Right lobe of liver (tissue), 6 donors: ENCODE data around the gene KIF23. TPM values are rescaled to one million over a fixed set of nuclear protein-coding genes. Genes with fewer than 3 reads are reported as not detected.

Experiments used
- ATAC-seq, 4 donors: fragments of 200-7000 bp; cut with Tn5 transposase; one replicate each; pipeline ENCODE4 v1.9.1; 2020; ENCODE audit warnings: mild to moderate bottlenecking in 4 of 4, moderate library complexity in 4 of 4
- DNase-seq, 3 donors: peaks; one replicate each; pipeline ENCODE4 v3.0.0-alpha.2; 2020
- H3K27ac ChIP-seq, 3 donors: fragments of 200-600 bp; one replicate each; pipeline ENCODE4 v1.8.0; 2022
- H3K27me3 ChIP-seq, 2 donors: fragments of 200-600 bp; one replicate each; pipeline ENCODE4 v1.8.0; 2022
- H3K36me3 ChIP-seq, 4 donors: fragments of 200-600 bp; sonication (generic) in 1 of 4; one replicate each; pipeline versions ENCODE4 v1.5.1 to v1.8.0; 2017 to 2022; ENCODE audit warnings: control low read depth in 1 of 4
- H3K4me1 ChIP-seq, 4 donors: fragments of 200-600 bp; sonication (generic) in 1 of 4; one replicate each; pipeline versions ENCODE4 v1.5.1 to v1.8.0; 2017 to 2022; ENCODE audit warnings: control low read depth in 1 of 4
- H3K4me3 ChIP-seq, 3 donors: fragments of 200-600 bp; one replicate each; pipeline ENCODE4 v1.8.0; 2022
- H3K9me3 ChIP-seq, 4 donors: fragments of 200-600 bp; sonication (generic) in 1 of 4; one replicate each; pipeline versions ENCODE4 v1.5.1 to v1.8.0; 2017 to 2022; ENCODE audit warnings: control low read depth in 1 of 4
- CTCF ChIP-seq, 4 donors: fragments of 200-600 bp in 3 of 4; fragments of 450-650 bp in 1 of 4; IDR thresholded peaks; one replicate each; pipeline versions ENCODE4 v1.5.1 to v1.8.0; 2016 to 2022; ENCODE audit warnings: antibody characterized with exemption in 4 of 4, mild to moderate bottlenecking in 2 of 4
- POLR2A ChIP-seq: fragments of 450-650 bp; IDR thresholded peaks from one replicate; pipeline ENCODE4 v1.6.1; 2017; ENCODE audit warnings: antibody characterized with exemption, mild to moderate bottlenecking
- WGBS: methylation state at CpG from one replicate; pipeline ENCODE4 v1.1.6; 2018; ENCODE audit warnings: low coverage, low lambda C conversion rate; ENCODE audit not compliant: insufficient coverage; ENCODE audit errors: missing lambda C conversion rate; 5-methylcytosine and 5-hydroxymethylcytosine counted together
- intact Hi-C, 2 donors: fragments of 100-400 bp; cut with DNase I; formaldehyde crosslinking; loops; one replicate each; pipeline versions ENCODE4 v1.11.2 to v1.14.1; 2022
- total RNA-seq, 6 experiments: library from RNA; depleted of rRNA in 2 of 6; stranded (reverse); fragments of >200 nt in 2 of 6; fragmentation: NEBNext Ultra II Directional in 3 of 6; extraction: Animal tissue kit (Norgen Biotek cat#: 25700) in 3 of 6; gene quantifications; one replicate each; pipeline versions ENCODE4 v1.1.0 to v1.2.4, GENCODE V29; 2016 to 2023
- donor health status: DM: no; HTN: yes; CAD: no.
- donor health status: DM: no; HTN: no; CAD: no.
- donor health status: DM: no; HTN: no; CAD: no.
- donor health status: DM: no; HTN: yes; CAD: no.
- donor health status: DM: no; HTN: yes; CAD: no.

Gene KIF23
- total RNA-seq, 6 experiments from 2014 or later, result 0.09 to 2.2 (median 1.2) TPM

GRCh38 chr15:69452692-69453521 is 38.8 kb downstream of the KIF23 start, which contains the start of gene RPLP1:
TSS of gene RPLP1 (plus strand) at chr15:69452818. CDS start at chr15:69452949, 131 bp downstream.
- Histone ChIP-seq H3K27me3 (no peaks in the 10 kb centered on the region), H3K4me1 (peaks cover 0 to 17% (median 7%) of the 10 kb centered on the region in 4 donors), H3K36me3 (peaks cover 6 to 34% (median 14%) of the 10 kb centered on the region in 4 donors), H3K27ac (peak within 1 kb of the TSS; percentile 75 to 90 (median 89)), H3K9me3 (no peaks in the 10 kb centered on the region), H3K4me3 (peak within 1 kb of the TSS; percentile 73 to 96 (median 90))
- no peak for TF ChIP-seq CTCF (IDR thresholded peaks at IDR 0.05)
- TF ChIP-seq POLR2A, result peak; percentile 88
- intact Hi-C loops, result no loop called here
- DNase-seq, result peak; percentile 97 to 98 (median 97)
- WGBS, result under 1% methylated on average over 20 of the region's 77 CpGs
- ATAC-seq, result peak; percentile 91 to 95 (median 94)

- H3K4me1 ChIP-seq, result peaks cover 0 to 17% (median 7%) of the 10 kb centered on the region in 4 donors
- intact Hi-C loops, result no loop called here
- no peak overlapping the region for H3K27ac ChIP-seq
These were observed 40.8 kb downstream of the KIF23 start for GRCh38 chr15:69454953-69455352.

GRCh38 chr15:69456208-69457166 is 42.3 kb downstream of the KIF23 start:
- Histone ChIP-seq H3K27me3 (no peaks in the 10 kb centered on the region), H3K27ac (no peak overlapping the region), H3K4me1 (peaks cover 0 to 17% (median 7%) of the 10 kb centered on the region in 4 donors), H3K9me3 (no peaks in the 10 kb centered on the region), H3K4me3 (no peak overlapping the region), H3K36me3 (peaks cover 6 to 34% (median 14%) of the 10 kb centered on the region in 4 donors)
- WGBS, result 93% methylated on average over 12 of the region's 13 CpGs
- TF ChIP-seq CTCF (IDR thresholded peaks at IDR 0.05), result no peak
- no peak for TF ChIP-seq POLR2A
- no peak for DNase-seq
- no peak for ATAC-seq
- intact Hi-C loops, result no loop called here

More at GRCh38 chr15:69454953-69455352, 40.8 kb downstream of the KIF23 start:
- H3K36me3 ChIP-seq, result peaks cover 6 to 34% (median 14%) of the 10 kb centered on the region in 4 donors
- H3K27me3 ChIP-seq, result no peaks in the 10 kb centered on the region
- no peak overlapping the region for H3K4me3 ChIP-seq
- no peaks in the 10 kb centered on the region for H3K9me3 ChIP-seq
- TF ChIP-seq POLR2A, result no peak
- TF ChIP-seq CTCF (IDR thresholded peaks at IDR 0.05), result no peak
- WGBS, result 47% methylated on average over 5 of the region's 5 CpGs
- DNase-seq (no peak), ATAC-seq (no peak)
